Nephron (organoid): Measurements from ENCODE around the gene PGBD2.
"Not testable (repeated sequence)": the region's sequence is repeated elsewhere in the genome, so short reads cannot be mapped to it uniquely, and the experiment has no call there.

ENCODE experiments used
- H3K27ac Mint-ChIP-seq, 3 experiments: 2 replicates each; pipeline ENCODE4 v1.8.0; 2020; ENCODE audit warnings: mixed read lengths in 3 of 3, mild to moderate bottlenecking in 2 of 3, moderate library complexity in 1 of 3
- H3K27me3 Mint-ChIP-seq: 2 replicates; pipeline ENCODE4 v1.8.0; 2021; ENCODE audit warnings: low read depth, mild to moderate bottlenecking, moderate library complexity, mixed read lengths
- H3K36me3 Mint-ChIP-seq: 2 replicates; pipeline ENCODE4 v1.8.0; 2020; ENCODE audit warnings: low read depth, mixed read lengths
- H3K4me1 Mint-ChIP-seq: 2 replicates; pipeline ENCODE4 v1.8.0; 2020; ENCODE audit warnings: mixed read lengths
- H3K4me3 Mint-ChIP-seq, 3 experiments: 2 replicates each; pipeline ENCODE4 v1.8.0; 2020; ENCODE audit warnings: mild to moderate bottlenecking in 3 of 3, mixed read lengths in 3 of 3, moderate library complexity in 2 of 3
- H3K9me3 Mint-ChIP-seq: 2 replicates; pipeline ENCODE4 v1.8.0; 2020; ENCODE audit warnings: mixed read lengths
- CTCF ChIP-seq, 3 experiments: fragments of 200-600 bp; sonication (generic); IDR thresholded peaks; one replicate each; pipeline ENCODE4 v1.5.0; 2021; ENCODE audit warnings: antibody characterized with exemption in 3 of 3; ENCODE audit not compliant: unreplicated experiment in 3 of 3

PGBD2 gene

GRCh38 chr1:248872752-248873408, 33.2 kb upstream of the PGBD2 start:
- H3K4me1 Mint-ChIP-seq = peaks cover 5% of the 10 kb centered on the region
- H3K27me3 Mint-ChIP-seq = peaks cover 8% of the 10 kb centered on the region
- H3K4me3 Mint-ChIP-seq = peak overlapping the region; percentile 95 to 97 (median 96)
- H3K36me3 Mint-ChIP-seq = no peaks in the 10 kb centered on the region
- TF ChIP-seq CTCF (IDR thresholded peaks at IDR 0.05; ENCODE audit: unreplicated experiment in 3 of 3) = no peak
- H3K27ac Mint-ChIP-seq = peak overlapping the region; percentile 88 to 98 (median 92)
- H3K9me3 Mint-ChIP-seq = no peaks in the 10 kb centered on the region

- Mint-ChIP-seq H3K9me3 (no peaks in the 10 kb centered on the region), H3K4me3 (peak overlapping the region; percentile 95 to 97 (median 96)), H3K4me1 (peaks cover 5% of the 10 kb centered on the region), H3K36me3 (no peaks in the 10 kb centered on the region), H3K27ac (peak overlapping the region; percentile 88 to 98 (median 92)), H3K27me3 (peaks cover 8% of the 10 kb centered on the region)
- no peak for TF ChIP-seq CTCF (IDR thresholded peaks at IDR 0.05; ENCODE audit: unreplicated experiment in 3 of 3)
Observed at GRCh38 chr1:248873409-248873992, 32.5 kb upstream of the PGBD2 start.

- no peak for TF ChIP-seq CTCF (IDR thresholded peaks at IDR 0.05; ENCODE audit: unreplicated experiment in 3 of 3)
- Mint-ChIP-seq H3K36me3 (no peaks in the 10 kb centered on the region), H3K4me3 (peak overlapping the region; percentile 95 to 97 (median 96)), H3K9me3 (no peaks in the 10 kb centered on the region), H3K4me1 (peaks cover 5% of the 10 kb centered on the region), H3K27ac (peak overlapping the region; percentile 88 to 98 (median 92)), H3K27me3 (peaks cover 10% of the 10 kb centered on the region)
Observed at GRCh38 chr1:248873993-248874533, 32.0 kb upstream of the PGBD2 start.

- TF ChIP-seq CTCF (IDR thresholded peaks at IDR 0.05; ENCODE audit: unreplicated experiment in 3 of 3) = no peak
- Mint-ChIP-seq H3K4me3 (no peak overlapping the region), H3K27me3 (peaks cover 6% of the 10 kb centered on the region), H3K27ac (no peak overlapping the region), H3K4me1 (peaks cover 16% of the 10 kb centered on the region), H3K36me3 (no peaks in the 10 kb centered on the region), H3K9me3 (no peaks in the 10 kb centered on the region)
Observed at GRCh38 chr1:248881261-248881660, 24.8 kb upstream of the PGBD2 start.

GRCh38 chr1:248882427-248882826, 23.6 kb upstream of the PGBD2 start:
- H3K36me3 Mint-ChIP-seq, H3K9me3 Mint-ChIP-seq, H3K27ac Mint-ChIP-seq, H3K27me3 Mint-ChIP-seq, H3K4me3 Mint-ChIP-seq: not testable (repeated sequence)
- H3K4me1 Mint-ChIP-seq = peaks cover 26% of the 10 kb centered on the region

- H3K27ac Mint-ChIP-seq = no peak overlapping the region
- no peaks in the 10 kb centered on the region for H3K9me3 Mint-ChIP-seq
- no peaks in the 10 kb centered on the region for H3K27me3 Mint-ChIP-seq
- TF ChIP-seq CTCF (IDR thresholded peaks at IDR 0.05; ENCODE audit: unreplicated experiment in 3 of 3) = peak in 1 of 3 experiments; percentile 23
- no peaks in the 10 kb centered on the region for H3K36me3 Mint-ChIP-seq
- no peak overlapping the region for H3K4me3 Mint-ChIP-seq
- H3K4me1 Mint-ChIP-seq = peaks cover 26% of the 10 kb centered on the region
Observed at GRCh38 chr1:248884632-248885295, 21.3 kb upstream of the PGBD2 start.
